ENCODE data around the gene SRPK3.

- TF ChIP-seq CTCF (IDR thresholded peaks at IDR 0.05; ENCODE audit: extremely low read depth in 1 of 2, insufficient read depth in 1 of 2, low read depth in 1 of 2, low read length in 2 of 2) (no peak), GATA2 (IDR thresholded peaks at IDR 0.05; ENCODE audit: insufficient read depth, insufficient read length, low read depth, low read length) (no peak), POLR2AphosphoS5 (IDR thresholded peaks at IDR 0.05; ENCODE audit: insufficient read depth, low read depth, low read length) (no peak), POLR2A (IDR thresholded peaks at IDR 0.05; ENCODE audit: low read depth, low read length) (no peak)
Measured at GRCh38 chrX:153793291-153793690, 12.4 kb downstream of the SRPK3 start.

Data from endothelial cell of umbilical vein (primary cell).